Measurements from ENCODE around the gene CYB561D2.

Gene CYB561D2

GRCh38 chr3:50365080-50365841 lies 14.6 kb downstream of the CYB561D2 start:
- peak; percentile 88 for DNase-seq (ENCODE audit: low read depth)

- DNase-seq (ENCODE audit: low read depth) = no peak
Observed at GRCh38 chr3:50365842-50366220, 15.2 kb downstream of the CYB561D2 start.

GRCh38 chr3:50369012-50369670 lies 18.5 kb downstream of the CYB561D2 start:
- no peak for DNase-seq (ENCODE audit: low read depth)

- DNase-seq (ENCODE audit: low read depth) = no peak
Observed at GRCh38 chr3:50370594-50370993, 19.9 kb downstream of the CYB561D2 start.

GRCh38 chr3:50371133-50371685 lies 20.5 kb downstream of the CYB561D2 start:
- DNase-seq (ENCODE audit: low read depth) = no peak

GRCh38 chr3:50372349-50372748 lies 21.7 kb downstream of the CYB561D2 start:
- no peak for DNase-seq (ENCODE audit: low read depth)

GRCh38 chr3:50373146-50374051 lies 22.7 kb downstream of the CYB561D2 start:
- DNase-seq (ENCODE audit: low read depth) = no peak

- no peak for DNase-seq (ENCODE audit: low read depth)
Observed at GRCh38 chr3:50374363-50375257, 23.9 kb downstream of the CYB561D2 start.

- DNase-seq (ENCODE audit: low read depth) = no peak
Observed at GRCh38 chr3:50375258-50375931, 24.7 kb downstream of the CYB561D2 start.

GRCh38 chr3:50378024-50378423 lies 27.4 kb downstream of the CYB561D2 start:
- DNase-seq (ENCODE audit: low read depth) = no peak

- no peak for DNase-seq (ENCODE audit: low read depth)
Observed at GRCh38 chr3:50378757-50379156, 28.1 kb downstream of the CYB561D2 start.

GRCh38 chr3:50380405-50381085 lies 29.9 kb downstream of the CYB561D2 start:
- DNase-seq (ENCODE audit: low read depth) = no peak

- no peak for DNase-seq (ENCODE audit: low read depth)
Observed at GRCh38 chr3:50381383-50381782, 30.7 kb downstream of the CYB561D2 start.

GRCh38 chr3:50382722-50383121 lies 32.1 kb downstream of the CYB561D2 start:
- no peak for DNase-seq (ENCODE audit: low read depth)

- DNase-seq (ENCODE audit: low read depth) = no peak
Observed at GRCh38 chr3:50383750-50384149, 33.1 kb downstream of the CYB561D2 start.

GRCh38 chr3:50385754-50386153 lies 35.1 kb downstream of the CYB561D2 start:
- DNase-seq (ENCODE audit: low read depth) = no peak

- DNase-seq (ENCODE audit: low read depth) = no peak
Observed at GRCh38 chr3:50388016-50388719, 37.5 kb downstream of the CYB561D2 start.

- no peak for DNase-seq (ENCODE audit: low read depth)
Observed at GRCh38 chr3:50388720-50389413, 38.2 kb downstream of the CYB561D2 start.

GRCh38 chr3:50389414-50389767 lies 38.7 kb downstream of the CYB561D2 start:
- DNase-seq (ENCODE audit: low read depth) = no peak
